HEK293 (cell line): ENCODE results near the gene PDZRN4.

Experiments used
- EGR2 ChIP-seq: fragments of 450-650 bp; formaldehyde crosslinking; IDR thresholded peaks from 2 replicates; pipeline ENCODE4 v1.5.1; 2016; ENCODE audit warnings: low read depth, missing biosample characterization, missing genetic modification characterization
- GLIS1 ChIP-seq: fragments of 450-650 bp; formaldehyde crosslinking; IDR thresholded peaks from 2 replicates; pipeline ENCODE4 v1.5.1; 2016; ENCODE audit warnings: missing biosample characterization, missing genetic modification characterization
- HOXD13 ChIP-seq: sonication (generic); formaldehyde crosslinking; IDR thresholded peaks from 2 replicates; pipeline ENCODE4 v1.8.0; 2022; ENCODE audit warnings: missing genetic modification reagents, borderline replicate concordance
- MEIS1 ChIP-seq: sonication (generic); formaldehyde crosslinking; IDR thresholded peaks from 2 replicates; pipeline ENCODE4 v1.8.1; 2022; ENCODE audit warnings: missing genetic modification reagents, mild to moderate bottlenecking, borderline replicate concordance
- ZEB2 ChIP-seq: fragments of 450-650 bp; formaldehyde crosslinking; IDR thresholded peaks from 2 replicates; pipeline ENCODE4 v1.5.1; 2016; ENCODE audit warnings: missing biosample characterization, missing genetic modification characterization
- ZFP3 ChIP-seq: fragments of 450-650 bp; formaldehyde crosslinking; IDR thresholded peaks from 2 replicates; pipeline ENCODE4 v1.5.1; 2016; ENCODE audit warnings: low read depth, missing biosample characterization, missing genetic modification characterization
- ZFP69B ChIP-seq: fragments of 450-650 bp; formaldehyde crosslinking; IDR thresholded peaks from 2 replicates; pipeline ENCODE4 v1.5.1; 2016; ENCODE audit warnings: missing biosample characterization, missing genetic modification characterization
- ZNF132 ChIP-seq: fragments of 450-650 bp; formaldehyde crosslinking; IDR thresholded peaks from 2 replicates; pipeline ENCODE4 v1.5.1; 2017; ENCODE audit warnings: missing biosample characterization, missing genetic modification characterization, borderline replicate concordance
- ZNF157 ChIP-seq: fragments of 450-650 bp; formaldehyde crosslinking; IDR thresholded peaks from 2 replicates; pipeline ENCODE4 v1.5.1; 2016; ENCODE audit warnings: missing biosample characterization, missing genetic modification characterization
- ZNF19 ChIP-seq: fragments of 450-650 bp; formaldehyde crosslinking; IDR thresholded peaks from 2 replicates; pipeline ENCODE4; 2016; ENCODE audit warnings: missing biosample characterization, missing genetic modification characterization, low read depth
- ZNF2 ChIP-seq: fragments of 450-650 bp; formaldehyde crosslinking; IDR thresholded peaks from 2 replicates; pipeline ENCODE4 v1.5.1; 2016; ENCODE audit warnings: missing biosample characterization, missing genetic modification characterization
- ZNF211 ChIP-seq: fragments of 450-650 bp; formaldehyde crosslinking; IDR thresholded peaks from 2 replicates; pipeline ENCODE4 v1.5.1; 2016; ENCODE audit warnings: low read depth, missing biosample characterization, missing genetic modification characterization
- ZNF214 ChIP-seq: fragments of 450-650 bp; formaldehyde crosslinking; IDR thresholded peaks from 2 replicates; pipeline ENCODE4 v1.5.1; 2017; ENCODE audit warnings: missing biosample characterization, mild to moderate bottlenecking, missing genetic modification characterization, borderline replicate concordance
- ZNF23 ChIP-seq: fragments of 450-650 bp; formaldehyde crosslinking; IDR thresholded peaks from 2 replicates; pipeline ENCODE4 v1.5.1; 2016; ENCODE audit warnings: missing biosample characterization, missing genetic modification characterization, borderline replicate concordance
- ZNF48 ChIP-seq: fragments of 450-650 bp; formaldehyde crosslinking; IDR thresholded peaks from 2 replicates; pipeline ENCODE4 v1.5.1; 2016; ENCODE audit warnings: missing biosample characterization, missing genetic modification characterization
- ZNF510 ChIP-seq: fragments of 450-650 bp; formaldehyde crosslinking; IDR thresholded peaks from 2 replicates; pipeline ENCODE4 v1.5.1; 2018; ENCODE audit warnings: mild to moderate bottlenecking, missing genetic modification characterization, missing biosample characterization; ENCODE audit not compliant: insufficient replicate concordance
- ZNF560 ChIP-seq: fragments of 450-650 bp; formaldehyde crosslinking; IDR thresholded peaks from 2 replicates; pipeline ENCODE4 v1.5.1; 2017; ENCODE audit warnings: missing biosample characterization, missing genetic modification characterization, borderline replicate concordance
- ZNF561 ChIP-seq: fragments of 450-650 bp; IDR thresholded peaks from 2 replicates; pipeline ENCODE4 v1.5.1; 2018; ENCODE audit warnings: missing biosample characterization, missing genetic modification characterization, borderline replicate concordance
- ZNF623 ChIP-seq: fragments of 450-650 bp; formaldehyde crosslinking; IDR thresholded peaks from 2 replicates; pipeline ENCODE4 v1.5.1; 2016; ENCODE audit warnings: missing biosample characterization, missing genetic modification characterization
- ZNF624 ChIP-seq: fragments of 450-650 bp; formaldehyde crosslinking; IDR thresholded peaks from 2 replicates; pipeline ENCODE4 v1.5.1; 2017; ENCODE audit warnings: missing biosample characterization, missing genetic modification characterization
- ZNF629 ChIP-seq: fragments of 450-650 bp; formaldehyde crosslinking; IDR thresholded peaks from 2 replicates; pipeline ENCODE4 v1.5.1; 2017; ENCODE audit warnings: missing biosample characterization, missing genetic modification characterization
- ZNF654 ChIP-seq: fragments of 450-650 bp; formaldehyde crosslinking; IDR thresholded peaks from 2 replicates; pipeline ENCODE4 v1.5.1; 2016; ENCODE audit warnings: low read depth, missing biosample characterization, missing genetic modification characterization
- ZNF664 ChIP-seq: fragments of 450-650 bp; formaldehyde crosslinking; IDR thresholded peaks from 2 replicates; pipeline ENCODE4 v1.5.1; 2016; ENCODE audit warnings: missing biosample characterization, missing genetic modification characterization
- ZNF830 ChIP-seq: fragments of 450-650 bp; IDR thresholded peaks from 2 replicates; pipeline ENCODE4 v1.5.0; 2018; ENCODE audit warnings: missing biosample characterization, missing genetic modification characterization, low read depth, mild to moderate bottlenecking, moderate library complexity
- TF ChIP-seq, protein P1 (sequence below): fragments of 450-650 bp; formaldehyde crosslinking; IDR thresholded peaks from 2 replicates; pipeline ENCODE4 v1.5.1; 2016; ENCODE audit warnings: missing biosample characterization, missing genetic modification characterization
- TF ChIP-seq, protein P2 (sequence below): fragments of 450-650 bp; formaldehyde crosslinking; IDR thresholded peaks from 2 replicates; pipeline ENCODE4 v1.5.1; 2016; ENCODE audit warnings: missing biosample characterization, missing genetic modification characterization
- TF ChIP-seq, protein P3 (sequence below): fragments of 450-650 bp; formaldehyde crosslinking; IDR thresholded peaks from 2 replicates; pipeline ENCODE4 v1.5.1; 2017; ENCODE audit warnings: missing biosample characterization, mild to moderate bottlenecking, missing genetic modification characterization, moderate library complexity
- TF ChIP-seq, protein P4 (sequence below): fragments of 450-650 bp; formaldehyde crosslinking; IDR thresholded peaks from 2 replicates; pipeline ENCODE4 v1.5.1; 2016; ENCODE audit warnings: missing biosample characterization, missing genetic modification characterization
- TF ChIP-seq, protein P5 (sequence below): fragments of 450-650 bp; formaldehyde crosslinking; IDR thresholded peaks from 2 replicates; pipeline ENCODE4 v1.5.1; 2016; ENCODE audit warnings: missing biosample characterization, missing genetic modification characterization, borderline replicate concordance
- TF ChIP-seq, protein P6 (sequence below): fragments of 450-650 bp; formaldehyde crosslinking; IDR thresholded peaks from 2 replicates; pipeline ENCODE4 v1.5.1; 2016; ENCODE audit warnings: missing biosample characterization, missing genetic modification characterization

PDZRN4 gene

DNA sequence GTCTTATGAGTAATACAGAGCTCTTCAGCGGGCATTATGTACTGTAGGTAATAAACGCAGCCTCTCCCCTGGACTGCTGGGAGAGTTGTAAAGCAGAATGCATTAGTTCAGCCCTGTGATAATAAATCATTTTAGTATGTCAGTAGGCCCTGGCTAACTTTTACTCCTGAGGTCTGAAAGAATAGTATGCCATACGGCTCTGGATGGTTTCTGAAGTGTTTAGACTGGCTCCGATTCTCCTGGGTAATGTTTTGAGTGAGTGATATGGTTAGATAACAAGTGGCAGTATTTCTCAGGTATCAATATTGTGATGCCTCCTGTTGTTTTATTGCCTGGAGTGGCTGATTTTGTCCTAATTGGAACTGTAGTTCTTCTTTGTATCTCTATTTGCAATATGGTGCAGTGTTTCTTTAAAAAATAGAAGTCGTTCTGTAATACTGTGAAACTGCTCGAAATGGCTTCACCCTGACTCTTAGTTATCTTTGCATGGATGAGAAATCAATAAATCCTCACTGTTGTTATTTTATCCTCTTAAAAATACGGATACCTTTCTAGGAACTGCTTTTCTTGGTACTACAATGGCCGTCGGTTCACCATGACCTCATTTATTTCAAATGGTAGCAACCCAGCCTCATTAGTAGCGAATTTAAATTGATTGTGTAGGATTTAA lies 100.2 kb downstream of the PDZRN4 start (continued):
- TF ChIP-seq, protein P1, sequence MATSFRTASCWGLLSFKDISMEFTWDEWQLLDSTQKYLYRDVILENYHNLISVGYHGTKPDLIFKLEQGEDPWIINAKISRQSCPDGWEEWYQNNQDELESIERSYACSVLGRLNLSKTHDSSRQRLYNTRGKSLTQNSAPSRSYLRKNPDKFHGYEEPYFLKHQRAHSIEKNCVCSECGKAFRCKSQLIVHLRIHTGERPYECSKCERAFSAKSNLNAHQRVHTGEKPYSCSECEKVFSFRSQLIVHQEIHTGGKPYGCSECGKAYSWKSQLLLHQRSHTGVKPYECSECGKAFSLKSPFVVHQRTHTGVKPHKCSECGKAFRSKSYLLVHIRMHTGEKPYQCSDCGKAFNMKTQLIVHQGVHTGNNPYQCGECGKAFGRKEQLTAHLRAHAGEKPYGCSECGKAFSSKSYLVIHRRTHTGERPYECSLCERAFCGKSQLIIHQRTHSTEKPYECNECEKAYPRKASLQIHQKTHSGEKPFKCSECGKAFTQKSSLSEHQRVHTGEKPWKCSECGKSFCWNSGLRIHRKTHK (tag by site-specific recombination): no peak
- TF ChIP-seq ZNF157 (tag by site-specific recombination) (no peak), MEIS1 (CRISPR knock-in tag) (0 out of 2 replicates have a peak, but pooled peaks have one; percentile 57), ZNF629 (tag by site-specific recombination) (peak; percentile 90), ZNF623 (tag by site-specific recombination) (no peak), ZNF560 (tag by site-specific recombination) (no peak), ZNF132 (tag by site-specific recombination) (no peak), ZNF211 (tag by site-specific recombination) (no peak), ZFP3 (tag by site-specific recombination) (no peak), ZNF654 (0 out of 2 replicates have a peak, but pooled peaks have one; percentile 2), ZNF214 (tag by site-specific recombination) (no peak), ZNF510 (no peak), ZFP69B (tag by site-specific recombination) (peak; percentile 64; the same call in 1 of the 2 replicates), ZNF2 (tag by site-specific recombination) (peak; percentile 91), EGR2 (tag by site-specific recombination) (no peak), ZNF23 (no peak), ZNF561 (peak; percentile 86), ZNF664 (tag by site-specific recombination) (0 out of 2 replicates have a peak, but pooled peaks have one; percentile 59), ZNF19 (peak; percentile 62; the same call in 1 of the 2 replicates), ZNF830 (tag by site-specific recombination) (no peak), GLIS1 (peak; percentile 91), ZNF624 (no peak), ZNF48 (tag by site-specific recombination) (no peak), HOXD13 (CRISPR knock-in tag) (no peak), ZEB2 (tag by site-specific recombination) (no peak)
- TF ChIP-seq, protein P2, sequence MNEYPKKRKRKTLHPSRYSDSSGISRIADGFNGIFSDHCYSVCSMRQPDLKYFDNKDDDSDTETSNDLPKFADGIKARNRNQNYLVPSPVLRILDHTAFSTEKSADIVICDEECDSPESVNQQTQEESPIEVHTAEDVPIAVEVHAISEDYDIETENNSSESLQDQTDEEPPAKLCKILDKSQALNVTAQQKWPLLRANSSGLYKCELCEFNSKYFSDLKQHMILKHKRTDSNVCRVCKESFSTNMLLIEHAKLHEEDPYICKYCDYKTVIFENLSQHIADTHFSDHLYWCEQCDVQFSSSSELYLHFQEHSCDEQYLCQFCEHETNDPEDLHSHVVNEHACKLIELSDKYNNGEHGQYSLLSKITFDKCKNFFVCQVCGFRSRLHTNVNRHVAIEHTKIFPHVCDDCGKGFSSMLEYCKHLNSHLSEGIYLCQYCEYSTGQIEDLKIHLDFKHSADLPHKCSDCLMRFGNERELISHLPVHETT: peak; percentile 89
- TF ChIP-seq, protein P3, sequence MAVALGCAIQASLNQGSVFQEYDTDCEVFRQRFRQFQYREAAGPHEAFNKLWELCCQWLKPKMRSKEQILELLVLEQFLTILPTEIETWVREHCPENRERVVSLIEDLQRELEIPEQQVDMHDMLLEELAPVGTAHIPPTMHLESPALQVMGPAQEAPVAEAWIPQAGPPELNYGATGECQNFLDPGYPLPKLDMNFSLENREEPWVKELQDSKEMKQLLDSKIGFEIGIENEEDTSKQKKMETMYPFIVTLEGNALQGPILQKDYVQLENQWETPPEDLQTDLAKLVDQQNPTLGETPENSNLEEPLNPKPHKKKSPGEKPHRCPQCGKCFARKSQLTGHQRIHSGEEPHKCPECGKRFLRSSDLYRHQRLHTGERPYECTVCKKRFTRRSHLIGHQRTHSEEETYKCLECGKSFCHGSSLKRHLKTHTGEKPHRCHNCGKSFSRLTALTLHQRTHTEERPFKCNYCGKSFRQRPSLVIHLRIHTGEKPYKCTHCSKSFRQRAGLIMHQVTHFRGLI: no peak; the same call in none of the 2 replicates
- TF ChIP-seq, protein P4, sequence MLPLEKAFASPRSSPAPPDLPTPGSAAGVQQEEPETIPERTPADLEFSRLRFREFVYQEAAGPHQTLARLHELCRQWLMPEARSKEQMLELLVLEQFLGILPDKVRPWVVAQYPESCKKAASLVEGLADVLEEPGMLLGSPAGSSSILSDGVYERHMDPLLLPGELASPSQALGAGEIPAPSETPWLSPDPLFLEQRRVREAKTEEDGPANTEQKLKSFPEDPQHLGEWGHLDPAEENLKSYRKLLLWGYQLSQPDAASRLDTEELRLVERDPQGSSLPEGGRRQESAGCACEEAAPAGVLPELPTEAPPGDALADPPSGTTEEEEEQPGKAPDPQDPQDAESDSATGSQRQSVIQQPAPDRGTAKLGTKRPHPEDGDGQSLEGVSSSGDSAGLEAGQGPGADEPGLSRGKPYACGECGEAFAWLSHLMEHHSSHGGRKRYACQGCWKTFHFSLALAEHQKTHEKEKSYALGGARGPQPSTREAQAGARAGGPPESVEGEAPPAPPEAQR (tag by site-specific recombination): 0 out of 2 replicates have a peak, but pooled peaks have one; percentile 69
- TF ChIP-seq, protein P5, sequence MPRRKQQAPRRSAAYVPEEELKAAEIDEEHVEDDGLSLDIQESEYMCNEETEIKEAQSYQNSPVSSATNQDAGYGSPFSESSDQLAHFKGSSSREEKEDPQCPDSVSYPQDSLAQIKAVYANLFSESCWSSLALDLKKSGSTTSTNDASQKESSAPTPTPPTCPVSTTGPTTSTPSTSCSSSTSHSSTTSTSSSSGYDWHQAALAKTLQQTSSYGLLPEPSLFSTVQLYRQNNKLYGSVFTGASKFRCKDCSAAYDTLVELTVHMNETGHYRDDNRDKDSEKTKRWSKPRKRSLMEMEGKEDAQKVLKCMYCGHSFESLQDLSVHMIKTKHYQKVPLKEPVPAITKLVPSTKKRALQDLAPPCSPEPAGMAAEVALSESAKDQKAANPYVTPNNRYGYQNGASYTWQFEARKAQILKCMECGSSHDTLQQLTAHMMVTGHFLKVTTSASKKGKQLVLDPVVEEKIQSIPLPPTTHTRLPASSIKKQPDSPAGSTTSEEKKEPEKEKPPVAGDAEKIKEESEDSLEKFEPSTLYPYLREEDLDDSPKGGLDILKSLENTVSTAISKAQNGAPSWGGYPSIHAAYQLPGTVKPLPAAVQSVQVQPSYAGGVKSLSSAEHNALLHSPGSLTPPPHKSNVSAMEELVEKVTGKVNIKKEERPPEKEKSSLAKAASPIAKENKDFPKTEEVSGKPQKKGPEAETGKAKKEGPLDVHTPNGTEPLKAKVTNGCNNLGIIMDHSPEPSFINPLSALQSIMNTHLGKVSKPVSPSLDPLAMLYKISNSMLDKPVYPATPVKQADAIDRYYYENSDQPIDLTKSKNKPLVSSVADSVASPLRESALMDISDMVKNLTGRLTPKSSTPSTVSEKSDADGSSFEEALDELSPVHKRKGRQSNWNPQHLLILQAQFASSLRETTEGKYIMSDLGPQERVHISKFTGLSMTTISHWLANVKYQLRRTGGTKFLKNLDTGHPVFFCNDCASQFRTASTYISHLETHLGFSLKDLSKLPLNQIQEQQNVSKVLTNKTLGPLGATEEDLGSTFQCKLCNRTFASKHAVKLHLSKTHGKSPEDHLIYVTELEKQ (tag by site-specific recombination): peak; percentile 88
- TF ChIP-seq, protein P6, sequence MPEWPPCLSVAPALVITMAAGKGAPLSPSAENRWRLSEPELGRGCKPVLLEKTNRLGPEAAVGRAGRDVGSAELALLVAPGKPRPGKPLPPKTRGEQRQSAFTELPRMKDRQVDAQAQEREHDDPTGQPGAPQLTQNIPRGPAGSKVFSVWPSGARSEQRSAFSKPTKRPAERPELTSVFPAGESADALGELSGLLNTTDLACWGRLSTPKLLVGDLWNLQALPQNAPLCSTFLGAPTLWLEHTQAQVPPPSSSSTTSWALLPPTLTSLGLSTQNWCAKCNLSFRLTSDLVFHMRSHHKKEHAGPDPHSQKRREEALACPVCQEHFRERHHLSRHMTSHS (tag by site-specific recombination): peak; percentile 93
